CD4-positive, alpha-beta T cell (primary cell): ENCODE measurements around the gene PROSER2. TPM values are rescaled to one million over a fixed set of nuclear protein-coding genes. Genes with fewer than 3 reads are reported as not detected.

Source experiments
- ATAC-seq: fragments of 200-7000 bp; cut with Tn5 transposase; one replicate; pipeline ENCODE4 v1.10.0; 2022; ENCODE audit warnings: mild to moderate bottlenecking; ENCODE audit not compliant: poor library complexity
- CTCF ChIA-PET: fragments of 350-600 bp; sonication (Branson Sonifier 250); formaldehyde crosslinking; loops from one replicate; lab custom pipeline; 2021; ENCODE audit warnings: antibody characterized with exemption, inconsistent platforms; lab: Charles Lee
- POLR2A ChIA-PET: fragments of 350-600 bp; sonication (Branson Sonifier 250); formaldehyde crosslinking; loops from one replicate; lab custom pipeline; 2021; ENCODE audit warnings: antibody characterized with exemption, inconsistent platforms; lab: Charles Lee
- DNase-seq, 14 experiments: peaks; one replicate each; pipeline ENCODE4 v3.0.0-alpha.2; 2013 to 2020; ENCODE audit warnings: mixed read lengths in 2 of 14
- H3K27ac ChIP-seq, 2 donors: one replicate each; pipeline versions ENCODE4 v1.5.1 to v1.7.0; 2013; ENCODE audit warnings: low read length in 2 of 2, low read depth in 1 of 2, mild to moderate bottlenecking in 1 of 2
- H3K27me3 ChIP-seq, 2 experiments: 1 replicate in 1 of 2; 2 replicates in 1 of 2; pipeline versions ENCODE4 v1.6.1 to v1.7.0; 2013; ENCODE audit warnings: low read length in 2 of 2, control low read depth in 1 of 2, mild to moderate bottlenecking in 1 of 2, moderate library complexity in 1 of 2; ENCODE audit not compliant: insufficient read depth in 2 of 2, control insufficient read depth in 1 of 2
- H3K36me3 ChIP-seq: one replicate; pipeline ENCODE4 v1.6.1; 2013; ENCODE audit warnings: low read length, control low read depth; ENCODE audit not compliant: insufficient read depth
- H3K4me1 ChIP-seq: one replicate; pipeline ENCODE4 v1.6.1; 2013; ENCODE audit warnings: low read length, control low read depth; ENCODE audit not compliant: insufficient read depth
- H3K4me3 ChIP-seq: one replicate; pipeline ENCODE4 v1.5.1; 2013; ENCODE audit warnings: mild to moderate bottlenecking, low read length, moderate library complexity
- H3K9me3 ChIP-seq, 2 experiments: 1 replicate in 1 of 2; 2 replicates in 1 of 2; pipeline versions ENCODE4 v1.6.1 to v1.7.0; 2013; ENCODE audit warnings: low read length in 2 of 2, mild to moderate bottlenecking in 2 of 2, control low read depth in 1 of 2, moderate library complexity in 1 of 2; ENCODE audit not compliant: control insufficient read depth in 1 of 2, insufficient read depth in 1 of 2
- H3K27ac Mint-ChIP-seq: one replicate; pipeline ENCODE4 v1.8.0; 2020; ENCODE audit warnings: mixed read lengths
- H3K27me3 Mint-ChIP-seq: one replicate; pipeline ENCODE4 v1.8.0; 2021; ENCODE audit warnings: mixed read lengths
- H3K36me3 Mint-ChIP-seq: one replicate; pipeline ENCODE4 v1.8.0; 2021; ENCODE audit warnings: low read depth, mixed read lengths
- H3K4me1 Mint-ChIP-seq: one replicate; pipeline ENCODE4 v1.8.0; 2021; ENCODE audit warnings: low read depth, mixed read lengths
- H3K4me3 Mint-ChIP-seq: one replicate; pipeline ENCODE4 v1.8.0; 2020; ENCODE audit warnings: mild to moderate bottlenecking, mixed read lengths
- H3K9me3 Mint-ChIP-seq: one replicate; pipeline ENCODE4 v1.8.0; 2020; ENCODE audit warnings: mixed read lengths
- CTCF ChIP-seq: fragments of 200-600 bp; IDR thresholded peaks from one replicate; pipeline ENCODE4 v1.8.0; 2022; ENCODE audit warnings: antibody characterized with exemption, mild to moderate bottlenecking
- intact Hi-C, 2 experiments: fragments of 100-400 bp; cut with DNase I in 1 of 2; cut with micrococcal nuclease in 1 of 2; formaldehyde crosslinking; loops; one replicate each; pipeline versions ENCODE4 v1.15.1 to v1.9.0; 2023 to 2025; cut with DNase I, micrococcal nuclease
- total RNA-seq, 174 experiments: library from RNA in 2 of 174; stranded (reverse) in 2 of 174; gene quantifications; one replicate each; pipeline ENCODE4 v1.2.3 and lab custom pipeline; 2021 to 2026

PROSER2 gene
- total RNA-seq, 2 experiments from 2014 or later: 1.1 TPM

- ChIA-PET CTCF (no interaction called here), POLR2A (no interaction called here)
- no peak for ATAC-seq
These were observed 33.9 kb upstream of the PROSER2 start for GRCh38 chr10:11789306-11789705.

GRCh38 chr10:11789956-11790355, 33.2 kb upstream of the PROSER2 start:
- no peak for TF ChIP-seq CTCF
- no peaks in the 10 kb centered on the region for H3K36me3 Mint-ChIP-seq
- intact Hi-C loops: no loop called here
- ChIA-PET CTCF (no interaction called here), POLR2A (no interaction called here)
- no peaks in the 10 kb centered on the region for H3K36me3 ChIP-seq
- H3K27me3 Mint-ChIP-seq: no peaks in the 10 kb centered on the region
- no peaks in the 10 kb centered on the region for H3K27me3 ChIP-seq
- no peak for ATAC-seq
- no peak overlapping the region for H3K4me3 Mint-ChIP-seq
- H3K4me1 Mint-ChIP-seq: no peaks in the 10 kb centered on the region
- H3K27ac ChIP-seq: no peak overlapping the region
- no peak overlapping the region for H3K4me3 ChIP-seq
- H3K4me1 ChIP-seq: no peaks in the 10 kb centered on the region
- H3K9me3 ChIP-seq: no peaks in the 10 kb centered on the region
- no peak overlapping the region for H3K27ac Mint-ChIP-seq
- H3K9me3 Mint-ChIP-seq: no peaks in the 10 kb centered on the region
- DNase-seq: no peak

More at GRCh38 chr10:11789306-11789705, 33.9 kb upstream of the PROSER2 start:
- Histone ChIP-seq H3K27ac (no peak overlapping the region), H3K9me3 (no peaks in the 10 kb centered on the region), H3K36me3 (no peaks in the 10 kb centered on the region), H3K4me3 (no peak overlapping the region), H3K27me3 (no peaks in the 10 kb centered on the region), H3K4me1 (no peaks in the 10 kb centered on the region)
- Mint-ChIP-seq H3K27me3 (no peaks in the 10 kb centered on the region), H3K36me3 (no peaks in the 10 kb centered on the region), H3K27ac (no peak overlapping the region), H3K4me3 (no peak overlapping the region), H3K9me3 (no peaks in the 10 kb centered on the region), H3K4me1 (no peaks in the 10 kb centered on the region)
- TF ChIP-seq CTCF: no peak
- no peak for DNase-seq
- intact Hi-C loops: no loop called here

DNA sequence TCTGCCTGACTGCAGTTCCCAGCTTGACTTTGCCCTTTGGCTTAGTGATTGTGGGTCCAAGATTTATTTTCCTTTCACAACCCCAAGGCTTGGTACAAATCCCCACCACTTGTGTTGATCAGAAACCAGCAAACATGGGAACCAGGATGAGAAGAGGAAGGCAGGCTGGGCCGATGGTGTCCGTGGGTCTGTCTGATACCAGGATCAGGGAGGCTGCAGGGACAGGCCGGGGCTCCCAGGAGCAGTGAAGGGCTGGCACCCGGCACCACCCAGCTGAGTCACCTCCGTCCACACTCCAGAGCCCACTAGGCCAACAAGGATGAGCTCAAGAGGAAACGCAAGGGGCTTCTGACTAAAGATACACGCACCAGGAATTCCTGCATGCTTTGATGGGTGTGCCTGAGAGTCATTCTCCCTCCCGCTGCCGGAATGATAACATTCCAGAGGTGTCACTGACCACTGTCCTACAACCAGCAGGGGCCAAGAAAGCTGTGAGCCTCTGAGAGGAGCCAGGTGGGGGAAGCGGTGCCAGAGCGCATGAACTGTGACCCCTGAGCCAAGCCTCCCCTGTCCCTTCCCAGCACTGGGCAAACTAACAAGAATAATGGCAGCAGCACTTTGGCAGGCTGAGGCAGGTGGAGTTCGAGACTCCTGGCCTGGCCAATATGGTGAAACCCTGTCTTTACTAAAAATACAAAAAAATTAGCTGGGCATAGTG, 29.2 kb upstream of the PROSER2 start:
- H3K9me3 ChIP-seq: no peaks in the 10 kb centered on the region
- H3K4me1 ChIP-seq: no peaks in the 10 kb centered on the region
- Mint-ChIP-seq H3K27me3 (no peaks in the 10 kb centered on the region), H3K9me3 (no peaks in the 10 kb centered on the region), H3K36me3 (no peaks in the 10 kb centered on the region), H3K4me3 (no peak overlapping the region), H3K4me1 (no peaks in the 10 kb centered on the region), H3K27ac (no peak overlapping the region)
- H3K27ac ChIP-seq: no peak overlapping the region
- ATAC-seq: no peak
- no peak for DNase-seq
- H3K27me3 ChIP-seq: no peaks in the 10 kb centered on the region
- intact Hi-C loops: no loop called here
- ChIA-PET CTCF (no interaction called here), POLR2A (no interaction called here)
- TF ChIP-seq CTCF: no peak
- no peak overlapping the region for H3K4me3 ChIP-seq
- H3K36me3 ChIP-seq: no peaks in the 10 kb centered on the region
